GM20431 (cell line): Measurements from ENCODE around the gene KHK.
"Not testable (repeated sequence)": the region's sequence is repeated elsewhere in the genome, so short reads cannot be mapped to it uniquely, and the experiment has no call there.

Experiments
- in situ Hi-C: fragments of 300-500 bp; cut with MseI, MboI; formaldehyde crosslinking; loops from one replicate; pipeline ENCODE4 v1.15.0; 2020; ENCODE audit warnings: low sequenced_read_pairs; ENCODE audit not compliant: unreplicated experiment

KHK gene

GRCh38 chr2:27059141-27059820 lies 27.3 kb upstream of the KHK start:
- in situ Hi-C loops: no loop called here

DNA sequence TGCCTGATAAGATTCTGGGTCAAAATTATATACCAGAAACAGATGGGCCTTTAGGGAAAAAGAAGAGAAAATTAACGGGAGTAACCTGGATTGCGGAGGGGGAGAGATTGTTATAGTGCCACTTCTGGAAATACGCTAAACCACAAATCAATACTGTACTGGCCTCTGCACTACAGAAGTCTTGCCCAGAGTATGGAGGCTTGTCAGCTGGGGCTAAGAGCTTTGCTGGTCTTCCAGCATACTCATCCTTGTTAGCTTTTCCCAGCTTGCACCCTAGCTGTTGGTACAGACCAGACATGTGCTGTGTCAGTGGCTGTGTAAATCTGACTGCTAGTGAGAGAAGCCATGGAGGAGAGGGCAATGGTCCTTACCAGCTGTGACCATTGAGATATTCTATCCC lies 26.2 kb upstream of the KHK start:
- in situ Hi-C loops: no loop called here

GRCh38 chr2:27065128-27065527 lies 21.4 kb upstream of the KHK start:
- in situ Hi-C loops: no loop called here

DNA sequence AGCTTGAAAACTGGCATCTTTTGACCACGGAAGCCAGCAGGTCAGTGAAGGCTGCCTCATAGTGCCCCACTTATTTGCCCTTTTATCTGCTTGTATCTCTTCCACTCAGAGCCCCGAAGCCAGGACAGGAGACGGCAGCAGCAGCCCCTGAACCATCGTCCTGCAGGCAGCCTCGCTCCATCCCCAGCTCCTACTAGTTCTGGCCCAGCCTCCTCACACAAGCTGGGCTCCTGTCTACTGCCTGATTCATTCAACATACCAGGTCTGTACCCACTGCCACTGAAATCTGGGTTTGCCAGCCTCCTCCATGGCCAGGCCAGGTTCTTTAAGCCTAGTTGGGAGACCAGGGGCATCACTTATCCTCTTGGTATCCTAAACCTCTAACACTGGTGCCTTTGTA lies 19.2 kb upstream of the KHK start:
- in situ Hi-C loops: no loop called here

GRCh38 chr2:27069436-27069835 lies 17.1 kb upstream of the KHK start:
- in situ Hi-C loops: no loop called here

GRCh38 chr2:27069961-27070618 lies 16.5 kb upstream of the KHK start:
- in situ Hi-C loops: no loop called here

DNA sequence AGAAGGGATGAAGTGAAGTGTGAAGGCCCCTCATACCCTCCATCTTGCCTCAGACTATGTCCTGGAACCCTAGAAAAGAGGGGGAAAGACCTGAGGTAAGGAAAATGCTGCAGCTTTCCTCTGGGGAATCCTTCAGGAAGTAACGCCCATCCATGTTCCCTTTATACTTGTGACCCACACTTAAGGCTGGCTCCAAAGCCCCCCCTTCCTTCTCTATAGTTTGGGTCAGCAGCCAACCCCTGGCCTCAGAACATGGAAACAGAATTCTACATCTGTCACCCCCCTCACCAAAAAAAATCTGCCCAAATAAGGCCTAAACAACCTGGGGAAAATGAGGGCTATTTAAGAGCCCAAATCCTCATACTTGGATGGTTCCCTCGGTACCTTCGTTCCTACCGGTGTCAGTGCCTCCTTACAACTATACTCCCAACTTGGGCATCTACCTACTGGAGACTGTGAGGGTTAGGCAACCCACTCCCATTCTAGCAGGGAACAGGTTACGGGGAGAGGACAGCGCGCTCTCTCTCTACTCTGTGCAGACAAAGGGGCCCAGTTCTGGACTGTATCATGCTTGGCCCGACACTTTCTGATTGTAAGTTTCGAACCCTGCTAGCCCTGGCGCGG lies 15.8 kb upstream of the KHK start:
- in situ Hi-C loops: no loop called here

DNA sequence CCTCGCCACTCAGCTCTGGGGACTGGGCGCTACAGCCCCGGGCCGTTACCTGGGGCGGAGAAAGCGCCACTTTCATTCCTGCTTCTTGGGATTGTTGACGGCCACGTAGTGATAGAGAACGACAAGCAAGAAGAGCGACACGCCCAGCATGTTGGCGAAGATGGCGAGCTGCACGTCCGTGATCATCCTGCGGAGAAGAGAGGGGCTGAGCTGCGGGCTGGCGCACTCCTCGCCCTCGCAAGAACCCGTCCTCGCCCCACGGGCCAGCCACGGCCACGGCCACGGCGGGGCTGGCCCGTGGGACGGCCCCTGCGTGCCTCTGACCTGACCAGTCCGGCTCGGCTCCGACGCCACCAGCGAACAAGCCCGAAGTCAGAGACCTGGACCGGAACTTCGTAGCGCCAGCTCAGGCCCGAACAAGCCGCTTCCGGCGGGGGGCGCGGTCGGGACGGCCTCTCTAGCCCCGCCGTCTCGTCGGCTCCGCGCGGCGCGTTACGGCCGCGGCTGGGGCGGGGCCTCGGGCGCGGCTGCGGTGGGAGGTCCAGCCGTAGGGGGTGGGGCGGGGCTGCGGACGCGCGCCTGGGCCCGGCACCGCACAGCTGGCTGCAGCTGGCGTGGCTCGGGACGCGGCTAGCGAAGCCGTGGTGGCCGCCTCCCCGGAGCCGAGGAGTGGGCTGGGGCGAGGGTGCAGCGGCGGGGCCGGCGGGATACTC lies 15.1 kb upstream of the KHK start, which contains the start of gene OST4:
Gene OST4, minus strand, starts transcription at position 378 of the 713 bp plus-strand sequence.
- in situ Hi-C loops: no loop called here

DNA sequence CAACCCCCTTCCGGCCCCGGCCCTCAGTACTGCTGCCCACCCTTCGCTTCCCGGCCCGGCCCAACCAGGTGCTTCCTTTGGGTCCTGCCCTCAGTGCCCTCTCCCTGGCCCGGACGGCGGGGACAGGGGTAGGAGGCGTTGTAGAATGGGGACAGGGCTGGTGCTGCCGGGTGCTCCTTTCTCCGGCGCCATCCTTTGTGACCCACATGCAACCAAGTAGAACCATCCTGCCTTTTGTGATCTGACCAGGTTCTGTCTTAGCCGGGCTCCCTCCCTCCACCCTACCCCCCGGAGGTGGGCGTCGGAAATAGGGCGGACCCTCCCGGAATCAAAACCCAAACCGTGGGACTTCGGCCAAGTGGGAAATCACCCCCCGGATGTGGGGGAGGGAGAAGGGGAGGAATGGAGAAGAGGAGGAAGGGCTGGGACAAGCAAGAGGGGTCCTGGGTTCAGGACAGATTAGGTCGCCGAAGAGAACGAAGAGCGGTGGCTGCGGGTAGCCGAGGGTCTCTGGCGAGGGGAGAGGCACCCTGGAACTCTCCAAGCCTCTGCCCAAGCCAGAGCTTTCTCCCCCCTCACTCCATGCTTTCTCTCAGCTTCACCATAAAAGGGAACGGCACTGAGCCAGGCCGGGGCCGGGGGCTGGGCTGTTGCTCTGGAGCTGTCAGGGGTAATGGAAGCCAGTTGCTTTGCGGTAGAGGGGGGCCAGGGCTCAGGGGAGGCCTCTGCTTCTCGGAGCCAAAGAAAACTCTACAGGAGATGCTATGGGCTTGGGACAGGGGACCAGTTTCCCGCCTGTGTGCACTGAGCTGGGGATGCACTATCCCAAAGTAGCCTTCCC lies 14.4 kb upstream of the KHK start:
- in situ Hi-C loops: no loop called here

- in situ Hi-C loops: no loop called here
Observed at GRCh38 chr2:27072920-27073319, 13.7 kb upstream of the KHK start.

DNA sequence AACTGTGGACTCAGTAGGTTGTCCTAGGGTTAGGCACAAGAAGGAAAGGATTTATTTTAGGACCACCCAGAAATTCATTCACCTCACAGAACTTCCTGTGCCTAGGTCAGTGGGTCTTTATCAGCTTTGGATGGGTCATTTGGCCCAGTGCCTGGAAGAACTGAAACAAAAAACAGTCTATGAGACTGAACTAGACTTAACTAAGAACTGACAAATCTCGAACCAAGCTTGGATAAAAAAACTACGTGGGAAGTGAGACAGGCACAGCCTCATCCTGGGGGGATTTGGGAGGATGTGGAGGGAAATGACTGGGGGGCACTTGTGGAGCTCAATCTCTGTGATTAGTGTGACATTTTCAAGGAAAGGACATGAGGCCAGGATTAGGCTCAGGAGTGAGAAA lies 12.8 kb upstream of the KHK start:
- in situ Hi-C loops: no loop called here

GRCh38 chr2:27074738-27075565 lies 11.6 kb upstream of the KHK start:
- in situ Hi-C loops: no loop called here

DNA sequence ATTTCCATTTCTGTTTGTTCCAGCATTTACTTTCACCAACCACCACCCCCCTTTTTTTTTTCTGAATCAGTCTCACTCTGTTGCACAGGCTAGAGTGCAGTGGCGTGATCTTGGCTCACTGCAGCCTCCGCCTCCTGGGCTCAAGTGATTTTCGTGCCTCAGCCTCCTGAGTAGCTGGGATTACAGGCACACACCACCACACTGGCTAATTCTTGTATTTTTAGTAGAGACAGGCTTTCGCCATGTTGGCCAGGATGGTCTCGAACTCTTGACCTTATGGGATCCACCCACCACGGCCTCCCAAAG lies 11.1 kb upstream of the KHK start:
- in situ Hi-C loops: not testable (repeated sequence)

- in situ Hi-C loops: no loop called here
Observed at GRCh38 chr2:27076323-27076722, 10.2 kb upstream of the KHK start.

DNA sequence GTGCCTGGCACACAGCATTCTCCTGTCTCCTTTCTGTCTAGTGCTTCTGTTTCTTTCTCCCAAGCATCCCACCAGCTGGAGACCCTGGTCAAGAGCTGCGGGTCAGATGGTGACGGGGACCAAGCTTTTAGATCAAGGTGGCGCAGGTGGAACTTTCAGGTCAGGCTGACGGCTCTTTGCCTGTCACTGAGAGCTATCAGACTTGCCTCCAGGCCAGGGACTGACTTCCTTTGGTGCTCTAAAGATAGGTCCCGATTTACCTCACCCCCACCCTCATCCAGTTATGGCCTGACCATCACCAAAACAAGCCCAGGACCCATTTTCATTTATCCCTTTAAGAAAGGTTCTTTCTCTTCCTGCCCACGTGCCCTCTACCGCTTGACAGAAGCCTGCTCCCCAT lies 9.3 kb upstream of the KHK start:
- in situ Hi-C loops: no loop called here

DNA sequence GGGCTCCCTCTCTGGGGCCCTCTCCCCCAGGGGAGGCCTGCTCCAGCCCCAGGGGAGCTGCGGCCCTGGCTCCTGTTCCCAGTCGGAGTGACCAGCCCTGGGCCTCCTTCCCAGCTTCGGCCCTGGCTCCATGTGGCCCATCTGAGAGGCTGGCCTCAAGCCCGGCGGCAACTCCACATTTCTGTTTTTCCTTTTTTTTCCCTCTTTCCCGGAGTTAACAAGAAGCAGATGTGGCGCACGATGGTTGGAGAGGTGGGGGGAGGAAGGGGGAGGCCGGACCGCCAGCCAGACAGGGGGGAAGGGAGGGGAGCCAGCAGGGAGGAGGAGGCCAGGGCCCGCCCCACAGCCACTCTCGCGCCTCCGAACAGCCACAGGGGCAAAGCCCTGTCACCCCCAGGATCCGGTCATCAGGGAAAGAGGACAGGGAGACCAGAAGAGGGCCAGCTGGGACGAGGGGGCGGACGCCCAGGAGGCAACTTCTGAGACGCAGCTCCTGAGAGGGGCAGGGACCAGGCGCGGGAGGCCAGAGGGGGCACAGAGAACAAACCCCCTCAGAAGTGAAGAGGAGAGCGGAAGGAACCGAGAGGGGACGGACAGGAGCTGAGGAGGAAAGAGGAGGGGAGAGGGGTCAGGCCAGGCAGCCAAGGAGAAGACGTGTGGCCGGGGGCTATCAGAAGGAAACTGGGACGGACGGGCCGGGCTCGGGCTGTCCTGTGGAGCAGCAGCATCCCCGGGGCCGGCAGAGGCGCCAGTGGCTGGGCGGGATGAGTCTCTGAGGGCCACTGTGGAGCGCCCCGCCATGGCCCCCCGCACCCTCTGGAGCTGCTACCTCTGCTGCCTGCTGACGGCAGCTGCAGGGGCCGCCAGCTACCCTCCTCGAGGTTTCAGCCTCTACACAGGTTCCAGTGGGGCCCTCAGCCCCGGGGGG lies 8.0 kb upstream of the KHK start, which contains the start of gene EMILIN1:
Gene EMILIN1, plus strand, starts transcription at position 349 of the 928 bp plus-strand sequence. Its CDS starts 451 bp downstream, at position 800.
- in situ Hi-C loops: no loop called here

DNA sequence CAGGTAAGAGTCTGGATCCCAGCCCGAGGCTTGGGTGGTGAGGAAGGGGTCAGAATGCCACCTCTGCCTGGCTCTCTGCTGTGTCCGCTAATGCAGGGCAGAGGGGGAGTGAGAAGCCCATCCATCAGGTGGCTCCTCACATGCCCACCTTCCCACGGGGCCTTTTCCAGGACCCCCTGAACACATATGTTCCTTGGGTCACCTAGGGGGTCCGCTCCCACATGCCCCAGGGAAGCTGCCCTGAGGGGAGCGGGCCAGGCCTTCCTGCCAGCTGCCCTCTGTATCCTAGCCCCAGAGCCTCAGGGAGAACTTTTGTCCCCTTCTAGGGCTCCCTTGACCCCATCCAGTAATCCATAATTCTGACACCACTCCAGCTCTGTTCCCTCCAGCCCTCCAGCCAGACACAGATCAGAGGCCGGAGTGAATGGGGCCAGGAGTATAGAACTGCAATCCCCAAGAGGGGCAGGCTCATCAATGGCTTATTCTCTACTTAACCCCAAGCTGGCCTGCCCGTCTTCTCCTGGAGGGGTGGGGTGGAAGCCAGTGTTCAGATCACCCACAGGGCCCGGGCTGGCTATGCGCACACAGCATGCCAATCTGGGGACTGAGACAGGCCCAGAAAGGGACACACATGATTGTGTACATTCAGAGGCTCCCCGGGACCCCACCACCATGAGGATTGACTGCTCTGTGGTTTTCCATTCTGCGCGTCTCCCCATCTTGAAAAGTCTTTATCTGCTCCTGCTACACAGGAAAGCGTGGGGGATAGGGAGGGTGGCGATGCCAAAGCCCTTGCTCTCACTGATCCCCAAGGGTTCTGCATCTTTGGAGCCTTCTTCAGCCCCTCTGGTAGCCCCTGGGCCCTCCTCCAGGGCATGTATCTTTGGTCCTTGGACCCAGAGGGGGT lies 7.1 kb upstream of the KHK start:
- in situ Hi-C loops: no loop called here
